VCaP (cell line): ENCODE results near the gene TUB.

ENCODE experiments used
- H3K27ac ChIP-seq: fragments of 450-650 bp; 2 replicates; pipeline ENCODE4 v1.5.1; 2017
- CTCF ChIP-seq: fragments of 450-650 bp; conservative IDR thresholded peaks from 2 replicates; pipeline ENCODE4 v1.5.1; 2017; ENCODE audit warnings: mild to moderate bottlenecking, moderate library complexity

TUB gene

GRCh38 chr11:8034604-8035190, 46.3 kb upstream of the TUB start:
- no peak for TF ChIP-seq CTCF

GRCh38 chr11:8035200-8035855, 45.7 kb upstream of the TUB start:
- no peak for TF ChIP-seq CTCF
- H3K27ac ChIP-seq, result no peak overlapping the region

More at GRCh38 chr11:8034604-8035190, 46.3 kb upstream of the TUB start:
- H3K27ac ChIP-seq, result no peak overlapping the region

GRCh38 chr11:8036002-8036802, 44.8 kb upstream of the TUB start:
- H3K27ac ChIP-seq, result no peak overlapping the region
- no peak for TF ChIP-seq CTCF

- no peak overlapping the region for H3K27ac ChIP-seq
- TF ChIP-seq CTCF, result no peak
Observed at GRCh38 chr11:8036986-8037385, 44.0 kb upstream of the TUB start.

GRCh38 chr11:8038393-8038792, 42.6 kb upstream of the TUB start:
- H3K27ac ChIP-seq, result no peak overlapping the region
- no peak for TF ChIP-seq CTCF

- no peak for TF ChIP-seq CTCF
Observed at GRCh38 chr11:8038811-8039529, 42.0 kb upstream of the TUB start.

More at GRCh38 chr11:8038811-8039529, 42.0 kb upstream of the TUB start:
- H3K27ac ChIP-seq, result no peak overlapping the region
